ENCODE data around the gene JSRP1.

JSRP1 gene

DNA sequence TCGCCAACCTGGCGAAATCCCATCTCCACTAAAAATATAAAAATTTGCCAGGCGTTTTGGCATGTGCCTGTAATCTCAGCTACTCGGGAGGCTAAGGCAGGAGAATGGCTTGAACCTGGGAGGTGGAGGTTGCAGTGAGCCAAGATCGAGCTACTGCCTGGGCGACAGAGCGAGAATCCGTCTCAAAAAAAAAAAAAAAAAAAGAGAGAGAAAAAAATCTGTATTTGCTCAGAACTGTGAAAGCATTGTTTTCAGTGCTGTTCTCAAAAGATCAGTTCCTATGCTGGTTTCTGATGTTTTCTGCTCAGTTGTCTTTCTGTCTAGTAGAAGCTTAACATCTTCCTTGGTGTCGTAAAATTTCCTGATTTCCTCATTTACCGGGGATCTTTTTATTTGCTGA lies 17.0 kb downstream of the JSRP1 start:
- DNase-seq (ENCODE audit: low read depth, low spot score): no peak
- POLR2A ChIA-PET: interaction anchor here (0.7 kb wide), 1 partner anchor 88 kb away, joined by 3 read pairs; the partner anchor contains the start of gene AP3D1
- TF ChIP-seq, protein P1, sequence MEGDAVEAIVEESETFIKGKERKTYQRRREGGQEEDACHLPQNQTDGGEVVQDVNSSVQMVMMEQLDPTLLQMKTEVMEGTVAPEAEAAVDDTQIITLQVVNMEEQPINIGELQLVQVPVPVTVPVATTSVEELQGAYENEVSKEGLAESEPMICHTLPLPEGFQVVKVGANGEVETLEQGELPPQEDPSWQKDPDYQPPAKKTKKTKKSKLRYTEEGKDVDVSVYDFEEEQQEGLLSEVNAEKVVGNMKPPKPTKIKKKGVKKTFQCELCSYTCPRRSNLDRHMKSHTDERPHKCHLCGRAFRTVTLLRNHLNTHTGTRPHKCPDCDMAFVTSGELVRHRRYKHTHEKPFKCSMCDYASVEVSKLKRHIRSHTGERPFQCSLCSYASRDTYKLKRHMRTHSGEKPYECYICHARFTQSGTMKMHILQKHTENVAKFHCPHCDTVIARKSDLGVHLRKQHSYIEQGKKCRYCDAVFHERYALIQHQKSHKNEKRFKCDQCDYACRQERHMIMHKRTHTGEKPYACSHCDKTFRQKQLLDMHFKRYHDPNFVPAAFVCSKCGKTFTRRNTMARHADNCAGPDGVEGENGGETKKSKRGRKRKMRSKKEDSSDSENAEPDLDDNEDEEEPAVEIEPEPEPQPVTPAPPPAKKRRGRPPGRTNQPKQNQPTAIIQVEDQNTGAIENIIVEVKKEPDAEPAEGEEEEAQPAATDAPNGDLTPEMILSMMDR (IDR thresholded peaks at IDR 0.05; ENCODE audit: insufficient read depth, low read length, missing control alignments): no peak
- H3K4me3 ChIP-seq (ENCODE audit: low read depth, low read length): peak overlapping the region; percentile 53
- CTCF ChIA-PET: interaction anchor here (0.7 to 3.2 kb wide), 14 partner anchors 9 to 397 kb away, joined by 3 to 24 read pairs (median 6); partner anchors contain the start of gene AMH

DNA sequence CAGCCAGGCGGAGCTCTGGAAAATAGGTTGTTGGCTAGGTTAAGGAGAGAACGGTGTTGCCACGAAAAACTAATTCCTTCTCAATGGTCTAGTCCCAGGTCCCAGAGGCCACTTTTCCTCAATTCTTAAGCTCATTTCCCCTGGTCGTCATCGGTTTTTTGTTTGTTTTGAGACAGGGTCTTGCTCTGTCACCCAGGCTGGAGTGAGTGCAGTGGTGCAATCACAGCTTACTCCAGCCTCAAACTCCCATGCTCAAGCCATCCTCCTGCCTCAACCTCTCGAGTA lies 18.4 kb downstream of the JSRP1 start:
- ChIA-PET CTCF (interaction anchor here (1.0 to 3.2 kb wide), 8 partner anchors 15 to 154 kb away, joined by 3 to 24 read pairs (median 8); no protein-coding TSS in a partner anchor), POLR2A (interaction anchor here (0.6 kb wide), 1 partner anchor 29 kb away, joined by 4 read pairs; no protein-coding TSS in a partner anchor)
- TF ChIP-seq, protein P1 (IDR thresholded peaks at IDR 0.05; ENCODE audit: insufficient read depth, low read length, missing control alignments): no peak
- H3K4me3 ChIP-seq (ENCODE audit: low read depth, low read length): peak overlapping the region; percentile 83
- no peak for DNase-seq (ENCODE audit: low read depth, low spot score)

GRCh38 chr19:2237051-2237868 lies 19.0 kb downstream of the JSRP1 start:
- H3K4me3 ChIP-seq (ENCODE audit: low read depth, low read length): peak overlapping the region; percentile 83
- TF ChIP-seq, protein P1 (IDR thresholded peaks at IDR 0.05; ENCODE audit: insufficient read depth, low read length, missing control alignments): no peak
- ChIA-PET CTCF (interaction anchor here (1.0 to 3.2 kb wide), 6 partner anchors 23 to 82 kb away, joined by 3 to 24 read pairs (median 8); no protein-coding TSS in a partner anchor), POLR2A (interaction anchor here (0.6 kb wide), 2 partner anchors 15 to 29 kb away, joined by 3 to 4 read pairs; no protein-coding TSS in a partner anchor)
- no peak for DNase-seq (ENCODE audit: low read depth, low spot score)

DNA sequence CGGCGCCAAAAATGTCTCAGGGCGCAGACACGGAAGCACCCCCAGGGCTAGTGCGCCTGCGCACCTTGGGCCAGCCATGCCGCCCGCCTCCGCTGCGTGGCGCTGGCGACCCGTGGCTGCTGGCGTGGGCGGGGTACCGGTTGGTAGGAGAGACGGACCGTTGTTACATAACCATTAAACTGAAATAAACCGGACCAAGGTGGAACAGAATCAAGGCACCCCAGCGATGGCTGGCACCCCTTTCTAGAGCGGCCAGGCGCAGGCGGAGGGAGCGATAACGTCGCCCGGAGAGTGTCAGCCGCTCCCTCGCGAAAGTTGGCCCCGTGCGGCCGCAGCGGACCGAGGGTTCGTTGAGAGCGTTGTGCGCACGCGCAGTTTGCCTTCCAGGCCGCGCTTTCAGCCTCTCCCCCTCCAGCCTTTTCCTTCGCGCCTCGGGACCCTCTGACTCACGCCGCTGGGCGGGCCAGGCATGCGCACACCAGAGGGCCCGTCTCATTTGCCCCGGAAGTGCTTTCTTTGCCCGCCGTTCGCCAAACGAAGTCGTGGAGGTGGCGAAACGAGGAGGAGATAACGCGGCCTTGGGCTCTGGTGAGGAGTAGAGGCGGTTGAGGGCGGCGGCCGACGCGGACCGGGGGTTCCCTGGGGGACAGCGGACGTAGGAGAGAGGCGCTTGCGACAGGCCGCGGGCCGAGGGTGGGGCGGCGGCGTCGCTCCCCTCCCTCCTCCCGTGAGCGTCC lies 19.7 kb downstream of the JSRP1 start, which contains the start of the genes PLEKHJ1 and SF3A2:
Gene PLEKHJ1 (minus strand): TSS at position 16 of the 737 bp plus-strand sequence. CDS start 81 bp downstream, outside the sequence.
Gene SF3A2 (plus strand): TSS at position 511 of the 737 bp plus-strand sequence. CDS start 6,595 bp downstream, outside the sequence.
- DNase-seq (ENCODE audit: low read depth, low spot score): peak; percentile 70
- ChIA-PET CTCF (interaction anchor here (0.6 to 3.2 kb wide), 35 partner anchors 8 to 375 kb away, joined by 3 to 24 read pairs (median 4); partner anchors contain the start of gene LSM7), POLR2A (interaction anchor here (0.6 to 0.9 kb wide), 3 partner anchors 15 to 95 kb away, joined by 3 read pairs; no protein-coding TSS in a partner anchor)
- TF ChIP-seq, protein P1 (IDR thresholded peaks at IDR 0.05; ENCODE audit: insufficient read depth, low read length, missing control alignments): peak; percentile 99
- peak within 1 kb of the TSS; percentile 83 for H3K4me3 ChIP-seq (ENCODE audit: low read depth, low read length)

DNA sequence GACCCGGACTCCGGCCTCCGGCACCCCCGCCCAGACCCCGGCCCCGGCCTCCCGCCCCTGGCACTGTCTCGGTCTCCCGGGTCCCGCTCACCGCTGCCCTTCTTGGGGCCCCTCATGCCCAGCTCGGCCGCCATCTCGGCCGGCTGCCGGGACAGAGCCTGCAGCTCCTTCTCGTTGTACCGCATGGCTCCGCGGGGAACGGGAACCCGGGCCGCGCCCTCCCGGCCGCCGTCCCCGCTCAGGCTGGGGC lies 20.2 kb downstream of the JSRP1 start:
- ChIA-PET POLR2A (interaction anchor here (0.6 to 0.9 kb wide), 2 partner anchors 68 to 95 kb away, joined by 3 read pairs; no protein-coding TSS in a partner anchor), CTCF (interaction anchor here (0.6 to 2.7 kb wide), 34 partner anchors 9 to 378 kb away, joined by 3 to 16 read pairs (median 4); partner anchors contain the start of gene LSM7)
- DNase-seq (ENCODE audit: low read depth, low spot score): no peak
- TF ChIP-seq, protein P1 (IDR thresholded peaks at IDR 0.05; ENCODE audit: insufficient read depth, low read length, missing control alignments): no peak
- H3K4me3 ChIP-seq (ENCODE audit: low read depth, low read length): peak overlapping the region; percentile 83
